HCT116 (cell line): ENCODE measurements around the gene BMP7.

ENCODE experiments used
- CBX3 ChIP-seq: IDR thresholded peaks from 2 replicates; pipeline ENCODE4 v1.6.1; 2012; ENCODE audit warnings: low read depth
- CEBPB ChIP-seq: IDR thresholded peaks from 2 replicates; pipeline ENCODE4 v1.6.1; 2012; ENCODE audit warnings: low read depth
- EGR1 ChIP-seq: IDR thresholded peaks from 2 replicates; pipeline ENCODE4 v1.6.1; 2012; ENCODE audit warnings: low read depth
- ELF1 ChIP-seq: IDR thresholded peaks from 2 replicates; pipeline ENCODE4 v1.6.1; 2012; ENCODE audit warnings: low read depth, borderline replicate concordance
- EZH2 ChIP-seq: fragments of 200-600 bp; sonication (generic); IDR thresholded peaks from 2 replicates; pipeline ENCODE4 v1.6.1; 2017; ENCODE audit warnings: antibody characterized with exemption, mixed run types
- JUND ChIP-seq: IDR thresholded peaks from 2 replicates; pipeline ENCODE4 v1.6.1; 2012
- POLR2A ChIP-seq: IDR thresholded peaks from 2 replicates; pipeline ENCODE4 v1.7.0; 2011; ENCODE audit warnings: borderline replicate concordance; ENCODE audit not compliant: insufficient read depth, insufficient read length; ENCODE audit errors: extremely low read depth
- POLR2AphosphoS5 ChIP-seq: IDR thresholded peaks from 2 replicates; pipeline ENCODE4 v1.6.1; 2011; ENCODE audit warnings: mild to moderate bottlenecking, low read depth, low read length, moderate library complexity
- TF ChIP-seq, protein P1 (sequence below), 3 experiments: fragments of 200-600 bp in 1 of 3; sonication (generic) in 1 of 3; IDR thresholded peaks in 2 of 3; conservative IDR thresholded peaks in 1 of 3; 2 replicates each; pipeline ENCODE4 v1.5.1; 2012 to 2017; ENCODE audit warnings: low read depth in 2 of 3, low read length in 2 of 3, antibody characterized with exemption in 1 of 3, borderline replicate concordance in 1 of 3, control low read depth in 1 of 3, mild to moderate bottlenecking in 1 of 3, mixed read lengths in 1 of 3, mixed run types in 1 of 3, moderate library complexity in 1 of 3; ENCODE audit not compliant: insufficient read depth in 1 of 3
- TF ChIP-seq, protein P2 (sequence below): IDR thresholded peaks from 2 replicates; pipeline ENCODE4 v1.6.1; 2011; ENCODE audit warnings: mild to moderate bottlenecking, low read length, moderate library complexity; ENCODE audit not compliant: insufficient replicate concordance; ENCODE audit errors: extremely low read depth
- TF ChIP-seq, protein P3 (sequence below): IDR thresholded peaks from 2 replicates; pipeline ENCODE4 v1.6.1; 2012; ENCODE audit warnings: low read depth

DNA sequence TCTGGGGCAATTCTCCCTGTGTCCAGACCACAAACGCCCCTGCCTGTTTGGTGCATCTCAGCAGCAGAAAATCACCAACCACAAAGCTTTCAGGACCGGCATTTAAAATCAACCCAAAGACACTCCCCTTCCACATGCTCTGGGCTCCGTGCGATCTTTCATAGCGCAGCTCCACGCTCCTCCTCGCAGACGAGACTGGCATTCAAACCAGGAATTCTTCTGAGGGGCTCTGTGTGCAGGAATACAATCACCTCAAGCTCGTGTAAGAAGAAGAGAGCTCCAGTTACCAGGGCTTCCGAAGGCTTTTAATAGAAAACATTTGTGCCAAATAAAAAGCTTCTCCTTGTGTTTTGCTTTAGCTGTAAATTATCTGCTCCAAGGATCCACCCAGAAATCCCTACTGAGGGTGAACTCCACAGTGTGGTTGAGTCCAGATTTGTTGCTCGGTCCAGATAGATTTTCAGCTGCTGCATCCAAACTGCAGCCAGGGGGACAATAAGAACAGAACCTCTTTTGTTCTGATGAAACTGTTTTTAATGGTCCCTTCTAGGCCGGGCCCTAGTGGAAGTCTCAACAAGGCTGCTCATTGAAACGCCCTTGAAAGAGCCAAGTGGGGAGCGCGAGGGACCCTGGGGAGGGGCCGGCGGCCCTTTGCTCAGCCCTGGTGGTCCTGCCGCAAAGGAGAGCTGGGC is 16.4 kb upstream of the BMP7 start:
- TF ChIP-seq CEBPB (no peak), POLR2A (no peak), CBX3 (no peak), JUND (no peak), EZH2 (no peak), EGR1 (no peak), POLR2AphosphoS5 (no peak), ELF1 (no peak)
- TF ChIP-seq, protein P1, sequence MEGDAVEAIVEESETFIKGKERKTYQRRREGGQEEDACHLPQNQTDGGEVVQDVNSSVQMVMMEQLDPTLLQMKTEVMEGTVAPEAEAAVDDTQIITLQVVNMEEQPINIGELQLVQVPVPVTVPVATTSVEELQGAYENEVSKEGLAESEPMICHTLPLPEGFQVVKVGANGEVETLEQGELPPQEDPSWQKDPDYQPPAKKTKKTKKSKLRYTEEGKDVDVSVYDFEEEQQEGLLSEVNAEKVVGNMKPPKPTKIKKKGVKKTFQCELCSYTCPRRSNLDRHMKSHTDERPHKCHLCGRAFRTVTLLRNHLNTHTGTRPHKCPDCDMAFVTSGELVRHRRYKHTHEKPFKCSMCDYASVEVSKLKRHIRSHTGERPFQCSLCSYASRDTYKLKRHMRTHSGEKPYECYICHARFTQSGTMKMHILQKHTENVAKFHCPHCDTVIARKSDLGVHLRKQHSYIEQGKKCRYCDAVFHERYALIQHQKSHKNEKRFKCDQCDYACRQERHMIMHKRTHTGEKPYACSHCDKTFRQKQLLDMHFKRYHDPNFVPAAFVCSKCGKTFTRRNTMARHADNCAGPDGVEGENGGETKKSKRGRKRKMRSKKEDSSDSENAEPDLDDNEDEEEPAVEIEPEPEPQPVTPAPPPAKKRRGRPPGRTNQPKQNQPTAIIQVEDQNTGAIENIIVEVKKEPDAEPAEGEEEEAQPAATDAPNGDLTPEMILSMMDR (IDR thresholded peaks at IDR 0.05 in 2 of 3, conservative IDR thresholded peaks at IDR 0.05 in 1 of 3; ENCODE audit: borderline replicate concordance in 1 of 3, insufficient read depth in 1 of 3, low read depth in 2 of 3, low read length in 2 of 3): no peak
- TF ChIP-seq, protein P2, sequence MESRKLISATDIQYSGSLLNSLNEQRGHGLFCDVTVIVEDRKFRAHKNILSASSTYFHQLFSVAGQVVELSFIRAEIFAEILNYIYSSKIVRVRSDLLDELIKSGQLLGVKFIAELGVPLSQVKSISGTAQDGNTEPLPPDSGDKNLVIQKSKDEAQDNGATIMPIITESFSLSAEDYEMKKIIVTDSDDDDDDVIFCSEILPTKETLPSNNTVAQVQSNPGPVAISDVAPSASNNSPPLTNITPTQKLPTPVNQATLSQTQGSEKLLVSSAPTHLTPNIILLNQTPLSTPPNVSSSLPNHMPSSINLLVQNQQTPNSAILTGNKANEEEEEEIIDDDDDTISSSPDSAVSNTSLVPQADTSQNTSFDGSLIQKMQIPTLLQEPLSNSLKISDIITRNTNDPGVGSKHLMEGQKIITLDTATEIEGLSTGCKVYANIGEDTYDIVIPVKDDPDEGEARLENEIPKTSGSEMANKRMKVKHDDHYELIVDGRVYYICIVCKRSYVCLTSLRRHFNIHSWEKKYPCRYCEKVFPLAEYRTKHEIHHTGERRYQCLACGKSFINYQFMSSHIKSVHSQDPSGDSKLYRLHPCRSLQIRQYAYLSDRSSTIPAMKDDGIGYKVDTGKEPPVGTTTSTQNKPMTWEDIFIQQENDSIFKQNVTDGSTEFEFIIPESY: no peak
- TF ChIP-seq, protein P3, sequence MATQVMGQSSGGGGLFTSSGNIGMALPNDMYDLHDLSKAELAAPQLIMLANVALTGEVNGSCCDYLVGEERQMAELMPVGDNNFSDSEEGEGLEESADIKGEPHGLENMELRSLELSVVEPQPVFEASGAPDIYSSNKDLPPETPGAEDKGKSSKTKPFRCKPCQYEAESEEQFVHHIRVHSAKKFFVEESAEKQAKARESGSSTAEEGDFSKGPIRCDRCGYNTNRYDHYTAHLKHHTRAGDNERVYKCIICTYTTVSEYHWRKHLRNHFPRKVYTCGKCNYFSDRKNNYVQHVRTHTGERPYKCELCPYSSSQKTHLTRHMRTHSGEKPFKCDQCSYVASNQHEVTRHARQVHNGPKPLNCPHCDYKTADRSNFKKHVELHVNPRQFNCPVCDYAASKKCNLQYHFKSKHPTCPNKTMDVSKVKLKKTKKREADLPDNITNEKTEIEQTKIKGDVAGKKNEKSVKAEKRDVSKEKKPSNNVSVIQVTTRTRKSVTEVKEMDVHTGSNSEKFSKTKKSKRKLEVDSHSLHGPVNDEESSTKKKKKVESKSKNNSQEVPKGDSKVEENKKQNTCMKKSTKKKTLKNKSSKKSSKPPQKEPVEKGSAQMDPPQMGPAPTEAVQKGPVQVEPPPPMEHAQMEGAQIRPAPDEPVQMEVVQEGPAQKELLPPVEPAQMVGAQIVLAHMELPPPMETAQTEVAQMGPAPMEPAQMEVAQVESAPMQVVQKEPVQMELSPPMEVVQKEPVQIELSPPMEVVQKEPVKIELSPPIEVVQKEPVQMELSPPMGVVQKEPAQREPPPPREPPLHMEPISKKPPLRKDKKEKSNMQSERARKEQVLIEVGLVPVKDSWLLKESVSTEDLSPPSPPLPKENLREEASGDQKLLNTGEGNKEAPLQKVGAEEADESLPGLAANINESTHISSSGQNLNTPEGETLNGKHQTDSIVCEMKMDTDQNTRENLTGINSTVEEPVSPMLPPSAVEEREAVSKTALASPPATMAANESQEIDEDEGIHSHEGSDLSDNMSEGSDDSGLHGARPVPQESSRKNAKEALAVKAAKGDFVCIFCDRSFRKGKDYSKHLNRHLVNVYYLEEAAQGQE: no peak
